ENCODE data around the gene SLC38A10.

GRCh38 chr17:81312624-81313325 is 17.7 kb upstream of the SLC38A10 start:
- no peak for TF ChIP-seq CTCF (IDR thresholded peaks at IDR 0.05)
- TF ChIP-seq POLR2A (IDR thresholded peaks at IDR 0.05) = no peak
